H1 (cell line): ENCODE measurements around the gene DAB2IP. TPM values are rescaled to one million over a fixed set of nuclear protein-coding genes. Genes with fewer than 3 reads are reported as not detected.

Experiments
- CTCF ChIA-PET: fragments of 300-600 bp; sonication (Branson Sonifier 250); formaldehyde crosslinking; loops from one replicate; lab custom pipeline; 2021; ENCODE audit not compliant: partially characterized antibody; lab: Charles Lee
- POLR2A ChIA-PET: fragments of 300-600 bp; sonication (Branson Sonifier 250); formaldehyde crosslinking; loops from one replicate; lab custom pipeline; 2021; ENCODE audit warnings: inconsistent platforms; ENCODE audit not compliant: partially characterized antibody; lab: Charles Lee
- DNase-seq, 2 experiments: peaks; one replicate each; pipeline versions ENCODE4 v3.0.0 to v3.0.0-alpha.2; 2010 to 2022; ENCODE audit warnings: low spot score in 2 of 2, low read depth in 1 of 2, mixed read lengths in 1 of 2
- FAIRE-seq: peaks from 2 replicates; lab custom pipeline; 2011; peaks lifted over from hg19 to GRCh38; lab: Jason Lieb, UNC
- H2AFZ ChIP-seq: 2 replicates; pipeline ENCODE4 v1.8.1; 2012; ENCODE audit warnings: low read length, inconsistent platforms
- H2AK5ac ChIP-seq: 2 replicates; pipeline ENCODE4 v1.6.1; 2013; ENCODE audit warnings: low read depth, low read length
- H2BK120ac ChIP-seq: replicated peaks from 2 replicates; pipeline ENCODE3; 2013; ENCODE audit warnings: low read depth, low read length, inconsistent platforms
- H2BK12ac ChIP-seq: 2 replicates; pipeline ENCODE4 v1.6.1; 2013; ENCODE audit warnings: low read depth, low read length
- H2BK15ac ChIP-seq: 2 replicates; pipeline ENCODE4 v1.6.1; 2013; ENCODE audit warnings: low read length
- H2BK20ac ChIP-seq: 2 replicates; pipeline ENCODE4 v1.6.1; 2013; ENCODE audit warnings: low read length
- H2BK5ac ChIP-seq: 2 replicates; pipeline ENCODE4 v1.6.1; 2013; ENCODE audit warnings: low read depth, low read length
- H3K14ac ChIP-seq: 2 replicates; pipeline ENCODE4 v1.6.1; 2013; ENCODE audit warnings: inconsistent platforms; ENCODE audit not compliant: insufficient read length
- H3K18ac ChIP-seq: 2 replicates; pipeline ENCODE4 v1.6.1; 2013; ENCODE audit warnings: low read length; ENCODE audit errors: extremely low read depth
- H3K23ac ChIP-seq: 2 replicates; pipeline ENCODE4 v1.6.1; 2013; ENCODE audit warnings: inconsistent platforms; ENCODE audit not compliant: insufficient read length
- H3K23me2 ChIP-seq: 2 replicates; pipeline ENCODE4 v1.6.1; 2013; ENCODE audit warnings: low read depth, low read length
- H3K27ac ChIP-seq: 2 replicates; pipeline ENCODE4 v1.6.1; 2011; ENCODE audit warnings: low read depth, low read length, inconsistent platforms
- H3K27me3 ChIP-seq, 4 experiments: replicated peaks in 1 of 4; 1 replicate in 1 of 4; 2 replicates in 3 of 4; pipeline versions ENCODE4 v1.6.1 to v1.8.1; 2011 to 2013; ENCODE audit warnings: low read length in 3 of 4, mild to moderate bottlenecking in 3 of 4, inconsistent platforms in 2 of 4, mixed read lengths in 2 of 4, moderate library complexity in 1 of 4; ENCODE audit not compliant: control insufficient read depth in 3 of 4, insufficient read depth in 3 of 4; ENCODE audit errors: extremely low read depth in 1 of 4
- H3K36me3 ChIP-seq, 4 experiments: 2 replicates each; pipeline versions ENCODE4 v1.6.1 to v1.8.1; 2011 to 2013; ENCODE audit warnings: mild to moderate bottlenecking in 4 of 4, low read length in 3 of 4, moderate library complexity in 2 of 4, control low read depth in 1 of 4, inconsistent platforms in 1 of 4; ENCODE audit not compliant: insufficient read depth in 4 of 4, control insufficient read depth in 2 of 4
- H3K4ac ChIP-seq: replicated peaks from 2 replicates; pipeline ENCODE3; 2013; ENCODE audit warnings: low read length, low read depth, mixed read lengths, inconsistent platforms; ENCODE audit not compliant: insufficient read length
- H3K4me1 ChIP-seq, 4 experiments: replicated peaks in 1 of 4; 1 replicate in 1 of 4; 2 replicates in 3 of 4; pipeline versions ENCODE4 v1.6.1 to v1.8.1; 2011 to 2013; ENCODE audit warnings: low read length in 3 of 4, inconsistent platforms in 2 of 4, mixed read lengths in 1 of 4; ENCODE audit not compliant: insufficient read depth in 4 of 4, control insufficient read depth in 3 of 4
- H3K4me2 ChIP-seq, 2 experiments: 2 replicates each; pipeline versions ENCODE4 v1.6.1 to v1.8.1; 2011 to 2013; ENCODE audit warnings: low read depth in 2 of 2, low read length in 2 of 2, control low read depth in 1 of 2, inconsistent platforms in 1 of 2, mild to moderate bottlenecking in 1 of 2; ENCODE audit not compliant: insufficient read depth in 1 of 2
- H3K4me3 ChIP-seq, 4 experiments: fragments of 200-600, 300-600 bp in 1 of 4; sonication (generic), shearing (Covaris generic), sonication (Bioruptor Twin) in 1 of 4; 2 replicates each; pipeline versions ENCODE4 v1.5.1 to v1.8.1; 2011 to 2016; ENCODE audit warnings: low read length in 4 of 4, low read depth in 3 of 4, control low read depth in 2 of 4, inconsistent platforms in 2 of 4, mild to moderate bottlenecking in 2 of 4, mixed read lengths in 1 of 4, moderate library complexity in 1 of 4; ENCODE audit not compliant: insufficient read depth in 2 of 4; ENCODE audit errors: extremely low read depth in 1 of 4
- H3K56ac ChIP-seq: replicated peaks from 2 replicates; pipeline ENCODE3; 2013; ENCODE audit warnings: low read depth, mild to moderate bottlenecking, mixed read lengths, low read length, inconsistent platforms; ENCODE audit not compliant: insufficient read length
- H3K79me1 ChIP-seq: 2 replicates; pipeline ENCODE4 v1.6.1; 2013; ENCODE audit warnings: low read depth, low read length, control low read depth
- H3K79me2 ChIP-seq, 2 experiments: 2 replicates each; pipeline versions ENCODE4 v1.6.1 to v1.8.1; 2012 to 2013; ENCODE audit warnings: low read length in 2 of 2, mild to moderate bottlenecking in 2 of 2, inconsistent platforms in 1 of 2; ENCODE audit not compliant: insufficient read depth in 2 of 2, control insufficient read depth in 1 of 2
- H3K9ac ChIP-seq, 4 experiments: replicated peaks in 1 of 4; 1 replicate in 1 of 4; 2 replicates in 3 of 4; pipeline versions ENCODE4 v1.6.1 to v1.8.1; 2011 to 2013; ENCODE audit warnings: low read depth in 3 of 4, low read length in 3 of 4, control low read depth in 2 of 4, mild to moderate bottlenecking in 2 of 4, moderate library complexity in 2 of 4, inconsistent platforms in 1 of 4; ENCODE audit errors: extremely low read depth in 1 of 4
- H3K9me3 ChIP-seq, 2 experiments: 2 replicates each; pipeline versions ENCODE4 v1.6.1 to v1.8.1; 2012 to 2013; ENCODE audit warnings: mild to moderate bottlenecking in 2 of 2, moderate library complexity in 2 of 2, control low read depth in 1 of 2, inconsistent platforms in 1 of 2, low read depth in 1 of 2, low read length in 1 of 2, mixed read lengths in 1 of 2; ENCODE audit not compliant: insufficient read depth in 2 of 2
- H4K20me1 ChIP-seq, 2 experiments: replicated peaks in 1 of 2; 2 replicates each; pipeline versions ENCODE3 to v1.8.1; 2011 to 2013; ENCODE audit warnings: inconsistent platforms in 2 of 2, low read length in 2 of 2, mild to moderate bottlenecking in 1 of 2; ENCODE audit not compliant: insufficient read depth in 2 of 2, control insufficient read depth in 1 of 2
- H4K5ac ChIP-seq: 2 replicates; pipeline ENCODE4 v1.6.1; 2013; ENCODE audit warnings: low read length, low read depth, mixed read lengths, inconsistent platforms; ENCODE audit not compliant: insufficient read length
- H4K8ac ChIP-seq: 2 replicates; pipeline ENCODE4 v1.8.0; 2013; ENCODE audit warnings: mild to moderate bottlenecking, moderate library complexity, low read length, inconsistent platforms; ENCODE audit not compliant: insufficient read depth; ENCODE audit errors: extremely low read depth
- H4K91ac ChIP-seq: replicated peaks from 2 replicates; pipeline ENCODE3; 2013; ENCODE audit warnings: low read length, mixed read lengths, inconsistent platforms; ENCODE audit not compliant: insufficient read length
- CTCF ChIP-seq, 3 experiments: IDR thresholded peaks; 1 replicate in 2 of 3; 2 replicates in 1 of 3; pipeline versions ENCODE4 v1.5.1 to v1.6.1; 2011; ENCODE audit warnings: low read length in 3 of 3, mild to moderate bottlenecking in 3 of 3, inconsistent platforms in 2 of 3, low read depth in 1 of 3, moderate library complexity in 1 of 3; ENCODE audit not compliant: insufficient read depth in 1 of 3; ENCODE audit errors: control extremely low read depth in 1 of 3
- NRF1 ChIP-seq: IDR thresholded peaks from 2 replicates; pipeline ENCODE4 v1.6.1; 2011; ENCODE audit warnings: mild to moderate bottlenecking, low read depth, low read length, improper control_type of control experiment
- POLR2A ChIP-seq, 2 experiments: IDR thresholded peaks; 1 replicate in 1 of 2; 2 replicates in 1 of 2; pipeline ENCODE4 v1.6.1; 2011; ENCODE audit warnings: low read depth in 2 of 2, low read length in 2 of 2, mild to moderate bottlenecking in 2 of 2; ENCODE audit errors: control extremely low read depth in 1 of 2
- RAD21 ChIP-seq, 2 experiments: IDR thresholded peaks in 1 of 2; conservative IDR thresholded peaks in 1 of 2; 2 replicates each; pipeline ENCODE4 v1.6.1; 2011; ENCODE audit warnings: low read depth in 2 of 2, low read length in 2 of 2, improper control_type of control experiment in 1 of 2, inconsistent platforms in 1 of 2, mild to moderate bottlenecking in 1 of 2, moderate library complexity in 1 of 2
- SRF ChIP-seq: IDR thresholded peaks from 2 replicates; pipeline ENCODE4 v1.6.1; 2011; ENCODE audit warnings: mild to moderate bottlenecking, low read depth, low read length, moderate library complexity
- WGBS, 2 experiments: shearing (Covaris generic) in 1 of 2; methylation state at CpG; one replicate each; pipeline versions ENCODE4 v1.1.6 to v1.1.7; 2013 to 2015; ENCODE audit warnings: low lambda C conversion rate in 2 of 2, mixed read lengths in 2 of 2, inconsistent platforms in 1 of 2, low coverage in 1 of 2, missing lambda C conversion rate in 1 of 2; ENCODE audit not compliant: insufficient replicate concordance in 2 of 2, insufficient coverage in 1 of 2, insufficient read length in 1 of 2; ENCODE audit errors: extremely low coverage in 1 of 2, missing lambda C conversion rate in 1 of 2; 5-methylcytosine and 5-hydroxymethylcytosine counted together
- polyA plus RNA-seq, 7 experiments: library from polyadenylated mRNA; depleted of rRNA in 3 of 7; stranded (reverse) in 5 of 7; unstranded in 2 of 7; fragments of >200 nt in 5 of 7; fragments of 200-250 nt in 2 of 7; gene quantifications; 1 replicate in 5 of 7; 2 replicates in 1 of 7; 4 replicates in 1 of 7; pipeline versions ENCODE4 v1.2.1 to v1.2.3, GENCODE V29; 2011 to 2013; ENCODE audit warnings: missing spikeins in 2 of 7, mixed read lengths in 2 of 7
- total RNA-seq: library from RNA; stranded (reverse); fragmentation: NEBNext Ultra II Directional; extraction: Animal tissue kit (Norgen Biotek cat#: 25700); gene quantifications from 2 replicates; pipeline ENCODE4 v1.2.1, GENCODE V29; 2021

The DAB2IP gene
- total and polyA plus RNA-seq, 2 of the 8 experiments (the other 6 are each of a cell fraction or from before 2014, with no cell fraction given), result 19.7 to 39.5 TPM

GRCh38 chr9:121640076-121640475 lies 11.4 kb upstream of the DAB2IP start:
- H3K4me3 ChIP-seq, result no peak overlapping the region
- no peak overlapping the region for H3K14ac ChIP-seq
- FAIRE-seq, result no peak
- H3K27ac ChIP-seq, result no peak overlapping the region
- 70% methylated on average over 9 of the region's 9 CpGs; no CpG with 5 or more reads in 1 of the 2 experiments for WGBS, 2 experiments
- H3K23me2 ChIP-seq, result no peaks in the 10 kb centered on the region
- peak in 1 of 2 experiments; percentile 86 for DNase-seq
- H4K5ac ChIP-seq, result no peak overlapping the region
- peaks cover 3 to 11% of the 10 kb centered on the region in 2 experiments for H4K20me1 ChIP-seq
- 0 out of 4 replicates have a peak overlapping the region, but pooled peaks of 1 of the 2 experiments have one; percentile 17 for H3K4me2 ChIP-seq
- H2BK5ac ChIP-seq, result no peak overlapping the region
- H3K79me1 ChIP-seq, result peaks cover 3% of the 10 kb centered on the region; the same call in 1 of the 2 replicates
- H3K9ac ChIP-seq, result no peak overlapping the region; a peak in 1 of 7 replicates
- H3K4ac ChIP-seq, result no peak overlapping the region
- CTCF ChIA-PET, result interaction anchor here (0.6 to 24.2 kb wide), 31 partner anchors 8 to 349 kb away, joined by 3 to 670 read pairs (median 5); no protein-coding TSS in a partner anchor
- H3K27me3 ChIP-seq, result no peaks in the 10 kb centered on the region
- no peaks in the 10 kb centered on the region for H3K9me3 ChIP-seq
- POLR2A ChIA-PET, result interaction anchor here (0.5 to 1.2 kb wide), 2 partner anchors 8 to 52 kb away, joined by 3 read pairs; no protein-coding TSS in a partner anchor
- H4K91ac ChIP-seq, result no peak overlapping the region
- no peak overlapping the region for H2BK120ac ChIP-seq
- H3K36me3 ChIP-seq, result no peaks in the 10 kb centered on the region
- H2AFZ ChIP-seq, result no peak overlapping the region
- no peak overlapping the region for H3K56ac ChIP-seq
- H2BK12ac ChIP-seq, result no peak overlapping the region
- no peak overlapping the region for H2BK15ac ChIP-seq
- H3K23ac ChIP-seq, result no peak overlapping the region
- H2AK5ac ChIP-seq, result no peak overlapping the region
- TF ChIP-seq POLR2A (IDR thresholded peaks at IDR 0.05; ENCODE audit: control extremely low read depth in 1 of 2, low read depth in 2 of 2, low read length in 2 of 2), result no peak
- no peak for TF ChIP-seq SRF
- TF ChIP-seq NRF1, result no peak
- TF ChIP-seq CTCF (IDR thresholded peaks at IDR 0.05; ENCODE audit: control extremely low read depth in 1 of 3, insufficient read depth in 1 of 3, low read depth in 1 of 3, low read length in 3 of 3), result peak; percentile 58 to 69 (median 62)
- TF ChIP-seq RAD21 (IDR thresholded peaks at IDR 0.05 in 1 of 2, conservative IDR thresholded peaks at IDR 0.05 in 1 of 2; ENCODE audit: low read depth in 2 of 2, low read length in 2 of 2), result peak; percentile 73 to 80
- no peak overlapping the region for H3K18ac ChIP-seq
- H3K4me1 ChIP-seq, result peaks cover 0 to 21% (median 12%) of the 10 kb centered on the region in 4 experiments; a peak in 5 of 7 replicates
- no peak overlapping the region for H4K8ac ChIP-seq
- H2BK20ac ChIP-seq, result no peak overlapping the region
- H3K79me2 ChIP-seq, result no peaks in the 10 kb centered on the region; a peak in 1 of 4 replicates
